ENCODE data around the gene CXorf38.

GRCh38 chrX:40683245-40683644 lies 35.9 kb upstream of the CXorf38 start:
- TF ChIP-seq CTCF (IDR thresholded peaks at IDR 0.05): no peak
- no peak for TF ChIP-seq POLR2A (IDR thresholded peaks at IDR 0.05)

Measured in lower leg skin (tissue), 3 donors.